K562 (cell line): Measurements from ENCODE around the gene TP53TG5. TPM values are rescaled to one million over a fixed set of nuclear protein-coding genes. Genes with fewer than 3 reads are reported as not detected.

Source experiments
- C11orf30 ChIP-seq: fragments of 450-650 bp; IDR thresholded peaks from 2 replicates; pipeline ENCODE4 v1.6.1; 2016; ENCODE audit warnings: low read depth, mild to moderate bottlenecking
- DDX20 ChIP-seq: fragments of 450-650 bp; IDR thresholded peaks from 2 replicates; pipeline ENCODE4 v1.6.1; 2016; ENCODE audit warnings: missing genetic modification characterization, low read depth, mild to moderate bottlenecking, missing compliant biosample characterization, moderate library complexity
- DMBX1 ChIP-seq: fragments of 250-450 bp; sonication (Bioruptor Pico); IDR thresholded peaks from 2 replicates; pipeline ENCODE4 v1.8.0; 2022; ENCODE audit warnings: inconsistent platforms, mild to moderate bottlenecking, moderate library complexity, borderline replicate concordance
- EP300 ChIP-seq: IDR thresholded peaks from 2 replicates; pipeline ENCODE4 v1.6.1; 2012; ENCODE audit warnings: low read length, improper control_type of control experiment
- ETV5 ChIP-seq: sonication (generic); formaldehyde crosslinking; IDR thresholded peaks from 2 replicates; pipeline ENCODE4 v1.4.0; 2020; ENCODE audit warnings: low read depth, mild to moderate bottlenecking, missing genetic modification reagents
- HDAC2 ChIP-seq: fragments of 450-650 bp; IDR thresholded peaks from 2 replicates; pipeline ENCODE4 v1.6.1; 2016; ENCODE audit warnings: mild to moderate bottlenecking
- HDAC6 ChIP-seq: IDR thresholded peaks from 2 replicates; pipeline ENCODE4 v1.6.1; 2012; ENCODE audit warnings: low read depth, mild to moderate bottlenecking, control low read depth, inconsistent platforms, low read length, moderate library complexity
- HDAC8 ChIP-seq: fragments of 450-650 bp; IDR thresholded peaks from 2 replicates; pipeline ENCODE4 v1.6.1; 2016; ENCODE audit warnings: mild to moderate bottlenecking, missing genetic modification characterization, moderate library complexity, missing compliant biosample characterization
- HNRNPUL1 ChIP-seq: fragments of 200-400 bp; formaldehyde crosslinking; IDR thresholded peaks from 2 replicates; pipeline ENCODE4 v1.6.1; 2017; ENCODE audit warnings: low read length
- MCM7 ChIP-seq, 2 experiments: fragments of 450-650 bp; IDR thresholded peaks; 2 replicates each; pipeline ENCODE4 v1.6.1; 2016 to 2018
- MECOM ChIP-seq: fragments of 250-450 bp; sonication (Bioruptor Pico); IDR thresholded peaks from 2 replicates; pipeline ENCODE4 v1.8.0; 2022; ENCODE audit warnings: inconsistent platforms
- NCOA4 ChIP-seq: fragments of 450-650 bp; IDR thresholded peaks from 2 replicates; pipeline ENCODE4 v1.6.1; 2018; ENCODE audit warnings: mild to moderate bottlenecking; ENCODE audit not compliant: partially characterized antibody
- PHF20 ChIP-seq: fragments of 450-650 bp; IDR thresholded peaks from 2 replicates; pipeline ENCODE4 v1.6.1; 2018; ENCODE audit not compliant: partially characterized antibody
- RBBP5 ChIP-seq: fragments of 200-600 bp; sonication (generic); IDR thresholded peaks from 2 replicates; pipeline ENCODE4 v1.6.1; 2012; ENCODE audit warnings: borderline replicate concordance, mild to moderate bottlenecking, low read length, control low read depth, inconsistent platforms; ENCODE audit not compliant: insufficient read depth, poor library complexity, severe bottlenecking
- SLC30A9 ChIP-seq: fragments of 250-450 bp; sonication (Bioruptor Pico); IDR thresholded peaks from 2 replicates; pipeline ENCODE4 v1.8.0; 2022; ENCODE audit warnings: mild to moderate bottlenecking, moderate library complexity
- SMAD3 ChIP-seq: fragments of 450-650 bp; formaldehyde crosslinking; conservative IDR thresholded peaks from 2 replicates; pipeline ENCODE4 v1.4.0; 2020; ENCODE audit warnings: mild to moderate bottlenecking
- SMARCE1 ChIP-seq: fragments of 450-650 bp; IDR thresholded peaks from 2 replicates; pipeline ENCODE4 v1.7.1; 2016; ENCODE audit warnings: mild to moderate bottlenecking
- TBL1XR1 ChIP-seq, 2 experiments: IDR thresholded peaks; 2 replicates each; pipeline ENCODE4 v1.6.1; 2012; ENCODE audit warnings: improper control_type of control experiment in 2 of 2, low read length in 2 of 2, mild to moderate bottlenecking in 1 of 2
- TCF7L2 ChIP-seq: fragments of 150-350 bp; IDR thresholded peaks from 2 replicates; pipeline ENCODE4 v1.6.1; 2016; ENCODE audit warnings: low read depth, mild to moderate bottlenecking, low read length, moderate library complexity
- U2AF1 ChIP-seq: fragments of 200-400 bp; formaldehyde crosslinking; optimal IDR thresholded peaks from 2 replicates; pipeline ENCODE3; 2017; ENCODE audit warnings: mild to moderate bottlenecking, low read depth, low read length, moderate library complexity
- ZC3H11A ChIP-seq: IDR thresholded peaks from 2 replicates; pipeline ENCODE4 v1.6.1; 2012; ENCODE audit warnings: low read depth, low read length, improper control_type of control experiment
- ZNF354B ChIP-seq: fragments of 250-450 bp; sonication (Bioruptor Pico); IDR thresholded peaks from 2 replicates; pipeline ENCODE4 v1.4.0; 2020
- ZNF408 ChIP-seq: fragments of 250-450 bp; sonication (Bioruptor Pico); IDR thresholded peaks from 2 replicates; pipeline ENCODE4 v1.4.0; 2020; ENCODE audit warnings: low read depth, mild to moderate bottlenecking, moderate library complexity
- ZZZ3 ChIP-seq: fragments of 450-650 bp; IDR thresholded peaks from 2 replicates; pipeline ENCODE4 v1.6.1; 2016; ENCODE audit warnings: antibody characterized with exemption, mild to moderate bottlenecking, moderate library complexity
- polyA plus RNA-seq, 8 experiments: library from polyadenylated mRNA; depleted of rRNA in 4 of 8; stranded (reverse) in 5 of 8; unstranded in 3 of 8; fragments of >200 nt; fragmentation: Nextera tagmentation in 2 of 8; fragmentation: Illumina TruSeq in 1 of 8; extraction: Ambion mirVana in 2 of 8; extraction: Trizol in 1 of 8; gene quantifications; 2 replicates each; pipeline versions ENCODE4 v1.2.1 to v1.2.3, GENCODE V29; 2011 to 2014; ENCODE audit warnings: inconsistent platforms in 1 of 8, missing spikeins in 1 of 8
- total RNA-seq, 7 experiments: library from RNA; depleted of rRNA in 6 of 7; stranded (reverse); fragments of >200 nt in 6 of 7; fragmentation: Illumina TruSeq in 2 of 7; extraction: Trizol in 2 of 7; gene quantifications; 2 replicates each; pipeline versions ENCODE4 v1.2.1 to v1.2.3, GENCODE V29; 2011 to 2021; ENCODE audit warnings: low replicate concordance in 1 of 7
- TF ChIP-seq, protein P1 (sequence below): sonication (generic); formaldehyde crosslinking; IDR thresholded peaks from 2 replicates; pipeline ENCODE4 v1.8.1; 2023; ENCODE audit warnings: mild to moderate bottlenecking, missing genetic modification reagents
- TF ChIP-seq, protein P2 (sequence below): fragments of 450-650 bp; IDR thresholded peaks from 2 replicates; pipeline ENCODE4 v1.6.1; 2017; ENCODE audit warnings: mild to moderate bottlenecking, moderate library complexity
- TF ChIP-seq, protein P3 (sequence below): sonication (generic); formaldehyde crosslinking; IDR thresholded peaks from 2 replicates; pipeline ENCODE4 v1.8.0; 2022; ENCODE audit warnings: missing genetic modification reagents, mild to moderate bottlenecking, moderate library complexity, borderline replicate concordance

Gene TP53TG5
- total and polyA plus RNA-seq, 9 of the 15 experiments (the other 6 are each of a cell fraction or from before 2014, with no cell fraction given): 0.04 to 0.05 (median 0.04) TPM; not detected in 6

DNA sequence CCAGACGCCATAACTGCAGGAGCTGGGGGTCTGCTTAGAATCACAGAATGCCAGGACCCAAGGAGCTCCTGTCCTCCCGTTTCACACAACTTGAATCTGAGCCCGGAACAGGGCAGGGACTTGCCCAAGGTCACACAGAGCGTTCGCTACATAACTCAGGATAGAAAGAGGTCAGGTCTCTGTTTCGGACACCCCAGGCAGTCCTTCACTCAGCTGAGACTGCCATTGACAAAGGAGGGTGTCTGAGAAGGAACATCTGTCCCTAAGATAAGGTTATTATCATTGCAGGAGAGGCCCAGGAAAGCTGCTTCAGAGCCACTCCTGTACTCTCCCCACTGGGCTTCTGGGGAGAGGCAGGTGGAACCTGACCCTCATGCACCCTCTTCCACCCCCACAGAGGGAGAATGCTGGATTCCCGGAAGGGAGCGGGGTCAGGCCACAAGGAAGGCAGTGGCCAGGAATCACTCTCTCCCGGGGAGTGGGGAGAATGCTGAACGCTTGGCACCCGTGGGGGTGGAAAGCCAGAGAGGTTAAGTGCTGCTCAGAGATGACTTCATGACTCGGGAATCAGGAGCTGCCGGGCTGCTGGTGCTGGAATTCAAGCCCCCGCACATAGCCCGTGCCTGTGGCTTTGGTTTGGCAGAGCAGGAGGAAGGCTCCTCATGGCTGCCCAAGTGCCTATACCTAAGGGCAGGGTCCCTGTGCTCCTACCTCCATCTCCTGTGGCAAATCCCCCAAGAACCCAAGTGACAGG is 40.6 kb downstream of the TP53TG5 start (continued):
- TF ChIP-seq HNRNPUL1 (no peak), TCF7L2 (no peak), HDAC8 (tag) (no peak), PHF20 (no peak), NCOA4 (no peak), SMAD3 (CRISPR knock-in tag) (no peak), HDAC2 (peak; percentile 71; the same call in 1 of the 2 replicates), ZC3H11A (no peak), C11orf30 (no peak), EP300 (peak; percentile 74), TBL1XR1 (IDR thresholded peaks at IDR 0.05; ENCODE audit: low read length in 2 of 2) (no peak), ZZZ3 (no peak), U2AF1 (no peak), ZNF408 (no peak), ZNF354B (CRISPR knock-in tag) (no peak), DMBX1 (CRISPR knock-in tag) (no peak; the same call in 1 of the 2 replicates), ETV5 (0 out of 2 replicates have a peak, but pooled peaks have one; percentile 23), HDAC6 (no peak), DDX20 (tag) (no peak), SMARCE1 (peak; percentile 68; the same call in 1 of the 2 replicates), RBBP5 (no peak), MCM7 (IDR thresholded peaks at IDR 0.05) (no peak), SLC30A9 (no peak), MECOM (CRISPR knock-in tag) (no peak)
- TF ChIP-seq, protein P1, sequence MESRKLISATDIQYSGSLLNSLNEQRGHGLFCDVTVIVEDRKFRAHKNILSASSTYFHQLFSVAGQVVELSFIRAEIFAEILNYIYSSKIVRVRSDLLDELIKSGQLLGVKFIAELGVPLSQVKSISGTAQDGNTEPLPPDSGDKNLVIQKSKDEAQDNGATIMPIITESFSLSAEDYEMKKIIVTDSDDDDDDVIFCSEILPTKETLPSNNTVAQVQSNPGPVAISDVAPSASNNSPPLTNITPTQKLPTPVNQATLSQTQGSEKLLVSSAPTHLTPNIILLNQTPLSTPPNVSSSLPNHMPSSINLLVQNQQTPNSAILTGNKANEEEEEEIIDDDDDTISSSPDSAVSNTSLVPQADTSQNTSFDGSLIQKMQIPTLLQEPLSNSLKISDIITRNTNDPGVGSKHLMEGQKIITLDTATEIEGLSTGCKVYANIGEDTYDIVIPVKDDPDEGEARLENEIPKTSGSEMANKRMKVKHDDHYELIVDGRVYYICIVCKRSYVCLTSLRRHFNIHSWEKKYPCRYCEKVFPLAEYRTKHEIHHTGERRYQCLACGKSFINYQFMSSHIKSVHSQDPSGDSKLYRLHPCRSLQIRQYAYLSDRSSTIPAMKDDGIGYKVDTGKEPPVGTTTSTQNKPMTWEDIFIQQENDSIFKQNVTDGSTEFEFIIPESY (CRISPR knock-in tag): no peak
- TF ChIP-seq, protein P2, sequence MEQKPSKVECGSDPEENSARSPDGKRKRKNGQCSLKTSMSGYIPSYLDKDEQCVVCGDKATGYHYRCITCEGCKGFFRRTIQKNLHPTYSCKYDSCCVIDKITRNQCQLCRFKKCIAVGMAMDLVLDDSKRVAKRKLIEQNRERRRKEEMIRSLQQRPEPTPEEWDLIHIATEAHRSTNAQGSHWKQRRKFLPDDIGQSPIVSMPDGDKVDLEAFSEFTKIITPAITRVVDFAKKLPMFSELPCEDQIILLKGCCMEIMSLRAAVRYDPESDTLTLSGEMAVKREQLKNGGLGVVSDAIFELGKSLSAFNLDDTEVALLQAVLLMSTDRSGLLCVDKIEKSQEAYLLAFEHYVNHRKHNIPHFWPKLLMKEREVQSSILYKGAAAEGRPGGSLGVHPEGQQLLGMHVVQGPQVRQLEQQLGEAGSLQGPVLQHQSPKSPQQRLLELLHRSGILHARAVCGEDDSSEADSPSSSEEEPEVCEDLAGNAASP: no peak
- TF ChIP-seq, protein P3, sequence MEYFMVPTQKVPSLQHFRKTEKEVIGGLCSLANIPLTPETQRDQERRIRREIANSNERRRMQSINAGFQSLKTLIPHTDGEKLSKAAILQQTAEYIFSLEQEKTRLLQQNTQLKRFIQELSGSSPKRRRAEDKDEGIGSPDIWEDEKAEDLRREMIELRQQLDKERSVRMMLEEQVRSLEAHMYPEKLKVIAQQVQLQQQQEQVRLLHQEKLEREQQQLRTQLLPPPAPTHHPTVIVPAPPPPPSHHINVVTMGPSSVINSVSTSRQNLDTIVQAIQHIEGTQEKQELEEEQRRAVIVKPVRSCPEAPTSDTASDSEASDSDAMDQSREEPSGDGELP (CRISPR knock-in tag): peak; percentile 84
